GM21528 (cell line): ENCODE data around the gene KCNT1.

ENCODE experiments used
- ATAC-seq: cut with Tn5 transposase; IDR thresholded peaks from one replicate; pipeline ENCODE4 v1.9.1; 2021; ENCODE audit warnings: mild to moderate bottlenecking, moderate library complexity; ENCODE audit not compliant: unreplicated experiment, low FRiP score

The KCNT1 gene

DNA sequence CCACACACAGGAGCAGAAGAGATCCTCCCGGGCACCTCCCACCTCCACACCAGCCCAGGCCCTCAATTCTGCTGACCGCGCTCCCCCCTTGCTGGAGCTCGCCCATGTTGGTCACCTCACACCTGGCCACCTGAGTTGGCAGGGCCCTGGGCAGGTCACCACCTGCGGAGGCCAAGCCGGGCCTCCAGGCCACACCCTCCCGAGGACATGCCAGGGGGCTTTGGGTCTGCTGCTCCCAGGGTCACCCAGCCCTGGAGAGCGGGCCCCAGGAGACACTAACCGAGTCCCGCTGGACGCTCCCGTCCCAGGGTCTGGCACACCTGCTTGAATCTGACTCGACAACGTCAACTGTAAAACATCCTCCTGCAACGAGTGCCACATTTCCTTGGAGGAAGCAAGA lies 4.8 kb upstream of the KCNT1 start:
- no peak for ATAC-seq

DNA sequence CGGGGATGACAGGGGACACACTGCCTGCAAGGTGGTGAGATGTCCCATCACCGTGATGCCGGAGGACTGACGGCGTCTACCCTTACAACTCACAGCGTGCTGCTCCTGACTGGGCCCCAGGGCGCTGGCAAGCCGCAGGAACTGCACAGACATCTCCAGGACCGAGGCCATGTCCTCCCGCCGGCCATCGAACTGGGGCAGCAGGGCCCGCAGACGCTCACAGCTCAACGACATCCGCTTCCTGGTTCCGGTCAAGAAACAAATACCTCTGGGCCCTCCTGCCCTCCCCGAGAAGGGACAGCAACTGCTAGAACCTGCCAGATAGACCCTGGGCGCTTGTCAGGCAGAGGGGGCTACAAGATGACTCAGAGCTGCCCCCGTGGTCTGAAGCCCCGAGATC lies 3.7 kb upstream of the KCNT1 start:
- ATAC-seq: no peak

DNA sequence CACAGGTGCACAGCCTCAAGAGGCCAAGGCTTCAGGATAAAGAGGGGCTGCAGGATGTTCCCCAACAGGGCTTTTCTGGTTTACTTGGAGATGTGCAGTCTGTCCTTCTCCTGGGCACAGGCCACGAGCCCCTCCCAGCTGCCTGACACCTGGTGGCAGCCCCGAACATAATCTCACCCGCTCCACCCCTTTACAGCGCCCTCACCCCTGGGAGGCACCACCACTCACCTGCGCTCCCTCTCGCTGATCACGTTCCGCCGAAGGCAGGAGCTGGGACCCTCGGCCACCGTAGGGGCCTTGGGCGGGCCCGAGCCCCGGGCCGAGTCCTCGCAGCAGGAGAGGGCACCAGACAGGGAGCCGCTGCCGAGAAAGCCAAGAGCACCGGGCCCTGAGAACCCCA lies 3.2 kb upstream of the KCNT1 start:
- ATAC-seq: no peak

DNA sequence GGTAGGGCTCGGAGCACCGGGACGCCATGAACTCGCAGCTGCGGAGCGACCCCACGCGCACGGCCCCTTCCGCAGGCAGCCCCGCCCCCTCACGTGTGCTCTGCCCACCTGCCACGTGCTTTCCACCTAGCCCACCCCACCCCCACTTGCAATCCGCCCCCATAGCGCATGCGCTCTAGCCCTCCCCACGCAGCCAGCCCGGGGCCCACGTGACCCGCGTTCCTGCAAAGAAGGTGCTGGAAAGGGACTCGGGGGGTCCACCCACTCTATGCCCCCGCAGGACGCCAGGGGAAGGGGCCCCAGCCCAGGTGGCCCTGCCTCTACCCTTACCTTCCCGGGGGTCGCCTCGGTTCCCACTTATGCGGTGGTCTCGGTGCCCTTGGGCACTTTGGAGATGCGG lies 2.5 kb upstream of the KCNT1 start, which contains the start of gene SOHLH1:
Gene SOHLH1 (minus strand): TSS at position 42 of the 400 bp plus-strand sequence. CDS start 14 bp downstream, at position 28.
- ATAC-seq: no peak

DNA sequence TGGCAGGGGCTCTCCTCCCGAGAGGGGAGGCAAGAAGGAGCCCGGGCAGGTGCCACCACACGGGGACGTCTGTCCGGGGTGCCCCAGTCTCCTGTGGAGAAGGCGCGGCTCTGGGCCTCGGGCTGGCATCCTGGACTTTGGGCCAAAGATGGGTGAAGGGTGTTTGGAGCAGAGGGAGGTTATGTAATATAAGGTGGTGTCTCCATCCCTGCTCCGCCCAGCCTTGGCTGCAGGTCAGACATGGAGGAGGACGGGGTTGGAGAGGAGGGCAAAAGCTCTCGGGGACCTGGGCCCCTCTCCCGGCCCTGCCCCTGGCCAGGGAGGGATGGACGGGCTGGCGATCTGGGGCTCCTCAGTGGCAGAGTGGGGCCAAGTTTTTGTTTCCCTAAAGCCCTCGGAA lies 1.5 kb upstream of the KCNT1 start:
- ATAC-seq: no peak

DNA sequence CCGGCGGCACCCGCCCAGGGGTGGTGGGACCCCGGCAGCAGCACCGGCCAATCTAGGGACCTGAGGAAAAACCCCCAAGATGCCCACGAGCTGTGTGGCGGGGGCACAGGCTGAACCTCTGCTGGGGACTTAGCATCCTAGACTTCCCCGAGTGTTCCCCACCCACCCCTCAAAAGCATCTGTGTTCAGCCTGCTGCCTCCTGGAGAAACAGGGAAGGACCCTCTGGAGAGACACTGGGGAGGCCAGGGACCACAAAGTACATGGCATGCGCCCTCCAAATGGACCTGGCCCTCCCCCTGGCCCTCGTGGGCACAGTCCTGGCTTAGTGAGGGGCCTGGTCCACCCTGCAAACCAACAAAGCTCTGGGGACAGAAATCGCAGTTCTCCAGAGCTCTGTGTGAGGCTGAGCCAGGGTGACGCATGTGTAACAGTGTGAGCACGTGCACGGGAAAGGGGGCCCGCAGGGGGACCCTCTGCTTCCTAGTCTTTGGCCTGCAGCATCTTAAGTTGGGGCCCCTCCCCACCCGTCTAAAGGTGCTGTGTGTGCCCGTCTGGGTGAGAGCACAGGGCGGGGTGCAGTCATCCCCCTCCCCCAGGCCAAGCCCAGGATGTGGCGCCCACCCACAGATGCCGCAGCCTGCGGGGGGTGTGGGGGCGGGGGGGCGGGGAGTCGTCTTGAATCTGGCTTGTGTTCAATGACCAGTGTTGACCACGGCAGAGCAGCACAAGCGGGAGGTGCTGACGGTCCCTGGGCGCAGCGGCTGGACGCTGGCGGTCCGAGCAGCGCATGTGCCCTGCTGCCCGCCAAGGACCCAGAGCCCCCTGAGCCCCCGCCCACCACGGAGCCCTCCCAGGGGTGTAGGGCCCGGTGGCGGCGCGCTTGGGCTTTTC lies 672 bp upstream of the KCNT1 start:
- no peak for ATAC-seq

DNA sequence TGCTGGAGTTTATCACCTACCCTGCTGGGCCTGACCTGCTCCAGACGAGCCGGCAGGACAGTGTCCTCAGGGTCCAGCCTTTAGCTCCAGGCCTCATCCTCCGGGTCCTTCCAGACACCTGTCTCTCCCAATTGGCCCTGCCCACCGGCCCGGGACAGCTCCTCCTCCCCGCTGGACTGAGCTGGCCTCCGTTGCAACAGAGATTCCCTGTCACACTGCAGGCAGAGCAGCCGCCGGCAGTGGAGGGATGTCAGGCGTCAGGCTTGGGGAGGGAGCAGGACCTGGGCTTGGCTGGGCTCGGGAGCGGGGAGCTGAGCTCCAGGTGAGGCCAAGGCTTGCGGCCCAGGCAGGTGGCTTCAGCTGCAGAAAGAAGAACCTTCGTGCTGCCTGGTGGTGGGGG lies 1.7 kb downstream of the KCNT1 start:
- no peak for ATAC-seq

DNA sequence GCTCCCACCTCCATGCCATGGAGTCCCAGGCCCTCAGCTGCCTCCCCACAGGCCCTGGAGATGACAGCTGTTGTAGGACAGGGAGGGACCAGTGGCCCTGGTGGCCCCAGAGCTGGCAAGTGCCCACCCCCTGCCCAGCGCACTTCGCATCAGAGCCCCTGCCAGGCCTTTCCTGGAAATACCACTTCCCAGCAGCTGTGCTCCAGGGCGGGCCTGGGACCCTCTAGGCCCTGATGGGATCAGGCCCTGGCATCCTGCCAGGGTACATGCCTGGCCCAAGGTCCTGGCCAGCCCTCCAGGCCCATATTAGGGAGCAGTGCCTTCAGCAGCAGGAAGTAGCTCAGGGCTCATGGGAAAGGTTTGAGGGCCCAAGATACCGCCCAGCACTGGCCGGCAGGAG lies 2.5 kb downstream of the KCNT1 start:
- no peak for ATAC-seq

DNA sequence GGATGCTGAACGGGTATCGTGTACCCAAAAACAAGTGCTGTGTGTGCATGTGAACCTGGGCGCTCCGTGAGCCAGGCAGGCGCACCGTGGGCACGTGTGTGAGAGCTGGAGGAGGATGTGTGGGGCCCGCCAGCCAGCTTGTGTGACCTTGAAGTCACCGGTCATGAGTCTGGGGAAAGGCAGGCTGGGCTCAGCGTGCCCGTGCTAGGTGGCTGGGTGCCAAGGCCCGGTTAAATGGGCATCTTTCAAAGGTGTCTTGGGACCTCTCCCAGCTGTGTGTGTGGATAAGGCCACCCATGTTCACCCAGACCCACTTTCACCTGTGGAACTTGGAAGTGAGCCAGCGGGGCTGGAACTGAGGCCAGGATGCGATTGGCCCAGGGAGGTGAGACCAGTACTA lies 3.4 kb downstream of the KCNT1 start:
- no peak for ATAC-seq

DNA sequence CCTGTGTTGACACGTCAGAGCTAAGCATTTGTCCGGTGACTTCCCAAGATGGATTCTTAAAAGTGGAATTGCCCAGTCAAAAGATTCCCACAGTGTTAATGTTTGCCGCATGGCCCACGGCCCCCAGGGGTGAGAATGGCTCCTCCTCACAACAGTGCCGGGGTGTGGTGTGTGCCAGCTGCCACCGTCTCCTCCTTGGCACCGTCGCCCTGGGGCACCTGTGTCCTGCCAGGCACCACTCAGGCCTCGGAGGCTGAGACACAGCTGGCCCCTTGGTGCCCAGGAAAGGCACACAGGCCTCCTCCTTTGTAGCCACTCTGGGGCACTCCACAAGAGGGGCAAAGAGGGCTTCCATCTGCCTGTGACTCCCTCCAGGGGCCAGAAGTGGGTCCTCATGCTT lies 4.3 kb downstream of the KCNT1 start:
- ATAC-seq: no peak

DNA sequence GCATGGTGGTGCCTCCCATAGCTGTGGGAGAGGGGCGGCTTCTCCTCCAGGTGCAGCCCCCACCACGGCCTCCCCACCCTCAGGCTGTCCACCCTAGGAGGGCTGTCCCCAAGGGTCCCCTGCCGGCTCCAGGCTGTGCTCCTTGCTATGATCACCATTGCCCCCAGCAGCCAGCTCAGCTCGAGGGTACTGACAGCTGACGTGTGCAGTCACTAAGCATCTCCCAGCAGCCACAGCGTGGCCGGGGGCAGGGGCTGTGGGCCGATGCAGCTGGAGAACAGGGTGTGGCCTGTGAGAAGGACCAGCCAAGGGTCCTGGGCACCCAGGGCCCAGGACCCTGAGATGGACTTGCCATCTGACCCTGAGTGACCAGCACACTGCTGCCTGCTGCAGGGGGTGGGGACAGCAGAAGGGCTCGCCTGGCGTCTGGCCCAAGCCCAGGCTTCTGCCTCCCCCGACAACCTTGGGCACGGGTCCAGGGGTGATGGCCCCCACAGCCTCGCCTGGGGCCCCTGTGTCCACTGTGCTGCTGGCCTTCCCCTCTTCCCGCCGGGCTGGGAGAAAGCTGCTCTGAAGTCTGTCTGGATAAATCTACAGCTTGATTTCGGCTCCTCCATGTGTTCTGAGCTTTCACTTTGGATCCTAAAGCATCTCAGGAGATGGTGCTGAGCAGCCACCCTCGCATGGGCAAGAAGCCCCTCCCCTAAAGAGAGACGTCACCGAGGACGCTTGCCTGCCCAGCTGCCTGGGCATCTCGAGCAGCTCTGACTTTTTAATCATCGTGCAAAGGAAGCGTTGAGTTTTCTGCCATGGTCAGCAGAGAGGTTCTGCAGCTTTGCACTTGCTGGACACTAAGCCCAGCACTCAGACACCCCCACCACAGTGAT lies 5.5 kb downstream of the KCNT1 start:
- ATAC-seq: no peak

DNA sequence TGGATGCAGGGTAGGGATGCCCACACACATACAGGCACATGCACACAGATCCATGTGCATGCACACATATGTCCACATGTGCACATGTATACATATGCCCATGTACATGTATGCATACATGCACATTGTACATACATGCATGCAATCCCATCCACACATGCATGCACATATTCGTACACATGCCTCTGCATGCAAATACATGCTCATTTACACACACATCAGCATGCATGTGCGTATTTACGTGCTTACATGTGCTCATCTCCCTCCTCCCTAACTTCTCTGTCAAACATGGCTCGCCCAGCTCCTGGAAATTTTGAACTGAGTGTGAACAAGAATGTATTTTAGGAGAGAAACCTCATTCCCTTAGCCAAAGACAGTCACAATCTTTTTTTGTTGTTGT lies 6.2 kb downstream of the KCNT1 start:
- no peak for ATAC-seq

DNA sequence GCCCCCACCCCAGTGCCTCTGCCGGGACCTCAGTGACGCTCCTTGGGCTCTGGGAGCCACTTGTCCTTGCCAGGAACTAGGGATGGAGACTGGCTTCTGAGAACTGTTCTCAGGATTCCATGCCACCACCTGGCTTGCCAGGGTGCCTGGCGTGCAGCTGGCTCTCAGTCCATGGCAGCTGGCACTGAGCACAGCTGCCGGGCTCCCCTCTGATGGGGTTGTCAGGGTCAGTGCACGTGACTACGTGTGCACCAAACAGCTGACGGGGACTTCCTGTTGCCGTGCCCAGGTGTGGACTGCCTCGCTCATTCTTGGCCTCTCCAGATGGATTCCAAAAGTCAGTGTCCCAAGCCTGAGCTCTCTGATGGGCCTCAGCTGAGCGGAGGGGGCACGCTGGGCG lies 9.4 kb downstream of the KCNT1 start:
- ATAC-seq: no peak

DNA sequence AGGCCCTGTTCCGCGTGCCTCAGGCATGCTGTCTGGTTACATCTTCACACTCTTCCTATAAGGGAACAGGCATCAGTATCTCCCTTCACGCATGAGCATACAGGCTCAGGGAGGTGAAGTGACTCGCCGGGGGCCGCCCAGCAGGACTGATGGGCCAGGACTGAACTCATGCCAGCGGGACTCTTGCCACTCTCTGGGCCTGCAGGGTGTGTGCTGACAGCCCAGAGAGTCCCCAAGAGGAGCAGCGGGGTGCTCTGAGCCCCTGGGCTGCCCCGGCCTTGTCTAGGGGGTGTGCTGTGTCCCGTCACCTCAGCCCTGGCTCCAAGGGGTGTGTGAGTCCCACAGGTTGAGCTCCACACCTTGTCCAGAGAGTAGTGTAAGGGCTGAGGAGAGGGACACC lies 9.9 kb downstream of the KCNT1 start:
- ATAC-seq: no peak

DNA sequence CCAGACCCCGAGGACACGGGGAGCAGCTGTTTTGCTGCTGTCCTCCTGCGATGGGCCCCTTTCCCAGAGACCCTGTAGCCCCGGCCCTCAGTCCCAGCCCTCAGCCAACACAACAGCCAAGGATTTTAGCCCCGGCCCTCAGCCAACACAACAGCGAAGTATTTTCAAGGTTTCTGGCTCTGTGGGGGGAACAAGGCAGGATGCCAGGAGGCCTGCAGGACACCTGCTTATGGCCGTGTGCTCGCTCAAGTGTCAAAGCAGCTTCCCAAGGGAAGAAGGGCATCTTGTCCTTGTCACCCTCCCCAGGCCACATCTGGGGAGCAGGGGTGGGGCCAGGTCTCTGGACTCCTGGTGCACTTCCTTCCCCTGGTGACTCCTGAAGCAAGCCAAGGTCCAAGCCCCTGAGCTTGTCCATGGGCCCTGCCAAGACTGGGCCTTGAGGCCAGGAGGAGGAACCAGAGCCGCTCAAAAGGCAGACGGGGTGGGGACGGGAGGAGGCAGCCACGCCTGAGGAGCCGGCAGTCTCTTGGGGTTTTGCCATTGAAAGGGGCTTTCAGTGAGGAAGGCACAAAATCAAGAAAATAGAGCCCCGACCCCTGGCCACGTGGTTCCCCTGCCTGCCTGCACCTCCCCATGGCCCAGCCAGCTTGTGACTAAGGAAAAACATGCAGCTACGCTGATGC lies 10.8 kb downstream of the KCNT1 start:
- no peak for ATAC-seq

DNA sequence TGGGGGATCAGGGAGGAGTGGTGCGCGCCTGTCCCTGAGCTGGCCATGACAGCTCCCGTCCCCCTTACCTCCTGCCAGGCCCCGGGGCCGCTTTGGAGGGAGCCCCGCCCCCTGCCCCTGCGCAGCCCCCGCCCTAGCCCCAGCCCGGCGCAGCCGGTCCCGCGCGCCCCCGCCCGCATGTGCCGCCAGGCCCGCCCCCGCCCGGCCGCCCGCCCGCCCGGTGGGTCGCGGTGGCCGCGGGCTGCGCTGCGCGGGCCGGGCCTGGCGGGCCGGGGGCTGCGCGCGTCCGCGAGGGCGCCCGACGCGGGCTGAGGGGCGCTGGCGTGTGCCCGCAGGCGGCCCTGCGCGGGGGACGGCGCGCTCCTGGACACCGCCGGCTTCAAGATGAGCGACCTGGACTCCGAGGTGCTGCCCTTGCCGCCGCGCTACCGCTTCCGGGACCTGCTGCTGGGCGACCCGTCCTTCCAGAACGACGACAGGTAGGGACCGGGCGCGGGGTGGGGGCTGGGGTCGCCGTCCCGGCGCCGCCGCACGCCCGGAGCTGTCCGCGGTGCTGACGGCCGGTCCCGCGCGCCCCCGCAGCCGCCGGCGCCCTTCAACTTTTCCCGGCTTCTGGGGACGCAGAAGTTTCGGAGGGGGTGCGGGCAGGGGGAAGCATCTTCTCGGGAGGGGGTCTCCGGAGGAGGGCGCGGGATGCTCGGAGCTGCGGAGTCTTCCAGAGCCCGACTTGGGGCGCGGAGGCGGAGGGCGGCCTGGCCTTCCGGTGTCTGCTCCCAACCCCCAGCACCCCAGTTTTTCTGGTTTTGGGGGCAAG lies 12.5 kb downstream of the KCNT1 start:
- no peak for ATAC-seq

DNA sequence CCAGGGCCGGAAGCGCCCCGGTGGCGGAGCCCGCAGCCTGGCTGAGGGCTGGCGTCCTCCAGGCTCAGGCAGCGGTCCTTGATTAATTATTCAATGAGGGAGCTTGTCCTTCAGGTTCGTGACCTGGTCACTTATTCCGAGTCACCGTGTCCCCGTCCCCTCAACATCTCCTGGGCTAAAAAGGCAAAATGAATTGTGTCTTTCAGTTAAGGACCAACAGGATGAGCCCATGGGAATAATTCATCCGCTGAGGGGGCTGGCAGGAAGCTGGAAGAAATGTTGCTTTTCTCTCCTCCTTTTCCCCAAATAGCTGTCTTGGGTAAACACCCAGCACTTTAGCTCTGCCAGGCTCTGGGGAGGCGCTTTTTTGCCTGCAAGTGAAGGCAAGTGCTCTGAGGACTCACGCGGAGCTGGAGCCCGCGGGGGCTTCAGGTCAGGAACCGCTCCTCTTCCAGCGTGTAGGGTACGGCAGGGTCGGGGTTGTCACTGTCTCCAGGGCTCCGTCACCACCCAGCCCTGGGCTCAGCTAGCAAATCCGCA lies 13.1 kb downstream of the KCNT1 start:
- ATAC-seq: no peak

DNA sequence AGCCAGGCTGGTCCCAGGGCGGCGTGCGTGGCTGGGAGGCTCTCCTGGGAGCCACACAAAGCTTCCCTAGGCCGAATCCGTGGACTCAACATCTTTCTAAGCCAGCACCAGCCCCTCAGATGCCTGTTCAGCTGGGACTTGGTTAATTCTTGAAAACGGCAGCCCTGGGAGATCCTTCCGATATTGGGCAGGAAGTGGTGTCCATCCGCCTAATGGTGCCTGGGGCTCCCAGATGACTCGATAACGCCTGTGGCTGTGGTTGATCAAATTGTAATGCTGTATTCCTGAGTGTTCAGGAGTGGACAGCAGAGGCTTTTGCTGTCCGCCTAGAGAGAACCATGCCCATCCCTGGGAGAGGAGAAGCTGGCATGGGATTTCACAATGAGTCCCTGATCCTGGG lies 14.1 kb downstream of the KCNT1 start:
- ATAC-seq: no peak

DNA sequence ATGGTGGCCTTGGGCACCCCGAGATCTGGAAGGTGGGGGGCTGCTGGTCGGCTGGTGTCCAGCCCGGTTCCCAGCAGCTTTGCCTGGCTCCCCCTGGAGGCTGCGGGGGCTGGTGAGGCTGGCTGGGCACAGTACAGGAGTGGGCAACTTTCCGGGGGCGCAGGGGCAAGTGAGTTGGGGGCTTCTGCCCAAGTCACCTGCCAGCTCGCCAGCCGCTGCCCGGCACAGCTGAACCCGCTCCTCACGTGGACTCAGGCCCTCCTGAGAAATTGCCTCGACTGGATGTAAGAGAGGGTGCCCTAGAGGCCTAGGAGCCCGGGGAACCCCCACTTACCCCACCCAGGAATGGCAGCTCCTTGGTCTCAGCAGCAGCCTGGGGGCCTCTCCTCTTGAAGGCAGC lies 15.4 kb downstream of the KCNT1 start:
- no peak for ATAC-seq

DNA sequence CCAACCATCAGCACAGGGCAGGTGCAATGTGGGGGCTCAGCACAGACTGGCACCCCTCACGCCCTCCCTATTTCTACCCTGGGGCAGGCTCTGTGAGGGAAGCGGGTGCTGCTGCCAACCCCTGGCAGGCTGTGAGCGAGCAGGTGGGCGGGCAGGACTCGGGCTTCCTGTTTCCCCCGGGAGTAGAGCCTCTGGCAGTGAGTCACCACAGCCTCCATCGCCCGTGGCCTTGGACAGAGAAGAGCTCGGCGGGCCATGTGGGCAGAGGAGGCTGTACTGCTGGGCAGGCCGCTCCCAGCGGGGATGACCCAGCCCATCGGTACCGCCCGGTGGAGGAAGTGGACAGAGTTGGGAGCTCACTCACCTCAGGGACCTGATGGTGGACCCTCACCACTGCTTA lies 16.6 kb downstream of the KCNT1 start:
- no peak for ATAC-seq
